SIG-M5 treated with dmso at 0.1 percent for 504 hours (cell line): ENCODE measurements around the gene MCRS1.

Experiments used
- DNase-seq: peaks from one replicate; lab custom pipeline; 2025; ENCODE audit not compliant: unreplicated experiment; lab: John Stamatoyannopoulos, UW

The MCRS1 gene

GRCh38 chr12:49556391-49557186 lies 11.4 kb downstream of the MCRS1 start:
- DNase-seq: no peak

- no peak for DNase-seq
Observed at GRCh38 chr12:49555631-49556390, 12.1 kb downstream of the MCRS1 start.

DNA sequence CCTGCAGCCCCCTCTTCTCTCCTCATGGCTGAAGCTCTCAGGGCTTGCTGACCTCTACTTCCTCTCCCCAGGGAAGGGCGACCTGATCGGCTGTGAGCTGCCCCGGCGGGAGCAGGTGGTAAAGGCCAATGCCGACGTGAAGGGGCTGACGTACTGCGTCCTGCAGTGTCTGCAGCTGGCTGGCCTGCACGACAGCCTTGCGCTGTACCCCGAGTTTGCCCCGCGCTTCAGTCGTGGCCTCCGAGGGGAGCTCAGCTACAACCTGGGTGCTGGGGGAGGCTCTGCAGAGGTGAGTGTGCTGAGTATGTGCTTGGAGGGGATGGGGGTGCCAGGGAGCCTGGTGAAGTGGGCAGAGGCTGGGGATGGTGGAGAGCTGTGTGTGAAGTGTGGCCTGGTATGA lies 13.7 kb downstream of the MCRS1 start:
- no peak for DNase-seq

DNA sequence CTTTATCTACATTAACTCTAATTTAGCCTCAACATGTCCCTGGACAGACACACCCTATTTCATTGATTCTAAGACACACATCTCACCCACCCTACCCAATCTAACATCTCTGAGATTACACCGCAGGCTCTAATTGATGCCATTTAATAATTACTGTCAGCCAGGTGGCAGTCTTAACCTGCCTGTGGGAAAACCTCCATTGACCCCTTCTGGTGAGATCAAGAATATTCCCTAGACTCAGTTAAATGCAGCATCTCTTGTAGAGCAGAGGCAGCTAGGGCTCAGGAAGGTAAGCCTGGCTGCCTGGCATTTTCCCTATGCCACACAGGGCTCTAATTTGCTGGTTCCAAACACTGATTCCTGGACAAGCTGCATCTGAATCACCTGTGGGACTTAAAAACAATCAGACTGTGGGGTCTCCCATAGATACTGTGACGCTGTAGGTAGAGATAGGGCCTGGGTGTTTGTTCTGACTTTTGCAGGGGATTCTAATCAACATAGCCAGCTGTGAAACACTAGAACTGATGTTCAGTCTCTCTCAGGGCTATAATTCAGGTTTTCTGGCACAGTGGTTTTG lies 14.3 kb downstream of the MCRS1 start:
- DNase-seq: peak; percentile 27

DNA sequence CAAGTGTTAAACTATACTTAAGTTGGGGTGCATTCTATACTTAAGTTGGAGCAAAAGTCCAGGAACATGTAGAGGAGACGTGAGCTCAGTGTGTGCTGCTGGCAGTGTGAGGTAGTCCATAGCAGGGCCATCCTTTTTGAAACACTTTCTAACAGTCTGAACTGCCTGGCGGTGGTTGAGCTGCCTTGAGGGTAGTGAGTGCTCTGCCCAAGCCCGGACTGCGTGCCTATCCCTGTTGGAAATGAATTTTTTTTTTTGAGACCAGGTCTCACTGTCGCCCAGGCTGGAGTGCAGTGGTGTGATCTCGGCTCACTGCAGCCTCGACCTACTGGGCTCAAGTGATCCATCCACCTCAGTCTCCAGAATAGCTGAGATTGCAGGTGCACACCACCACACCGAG lies 15.0 kb downstream of the MCRS1 start:
- no peak for DNase-seq

- DNase-seq: no peak
Observed at GRCh38 chr12:49552425-49552824, 15.5 kb downstream of the MCRS1 start.

GRCh38 chr12:49552014-49552413 lies 15.9 kb downstream of the MCRS1 start:
- DNase-seq: no peak

GRCh38 chr12:49550693-49551252 lies 17.2 kb downstream of the MCRS1 start:
- DNase-seq: no peak

DNA sequence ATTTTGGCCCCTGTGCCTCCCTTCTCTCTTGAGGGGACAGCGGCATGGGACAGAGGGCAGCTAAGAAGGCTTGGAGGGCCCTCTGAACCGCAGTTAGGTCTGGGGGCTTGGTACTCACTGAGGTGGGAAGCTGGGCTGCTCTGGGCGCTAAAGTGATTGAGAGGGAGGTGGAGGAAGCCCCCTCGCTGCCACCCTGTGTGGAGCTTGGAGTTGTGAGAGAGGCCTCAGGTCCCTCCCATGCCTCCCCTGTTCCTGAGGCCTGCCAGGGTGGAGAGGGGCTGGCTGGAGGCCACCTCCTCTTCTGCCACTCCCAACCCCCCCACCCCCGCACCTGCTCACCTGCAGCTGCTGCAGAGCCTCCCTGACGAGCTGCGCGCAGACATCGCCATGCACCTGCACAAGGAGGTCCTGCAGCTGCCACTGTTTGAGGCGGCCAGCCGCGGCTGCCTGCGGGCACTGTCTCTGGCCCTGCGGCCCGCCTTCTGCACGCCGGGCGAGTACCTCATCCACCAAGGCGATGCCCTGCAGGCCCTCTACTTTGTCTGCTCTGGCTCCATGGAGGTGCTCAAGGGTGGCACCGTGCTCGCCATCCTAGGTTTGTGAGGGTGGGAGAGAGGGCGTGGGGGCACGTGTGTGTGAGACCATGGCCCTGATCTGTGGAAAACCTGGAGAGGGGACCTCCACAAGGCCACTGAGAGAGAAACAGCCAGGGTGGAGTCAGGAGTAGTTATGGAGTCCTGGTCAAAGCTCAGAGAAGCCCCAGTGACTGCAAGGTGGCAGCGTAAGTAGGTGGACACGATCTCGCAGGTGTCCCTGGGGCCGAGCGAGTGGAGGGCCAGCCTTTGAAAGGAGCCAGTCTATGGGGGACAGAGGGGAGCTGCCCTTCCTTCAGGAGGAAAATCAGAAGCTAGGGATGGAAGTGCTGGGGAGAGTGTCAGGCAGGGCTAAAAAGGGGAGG lies 17.9 kb downstream of the MCRS1 start:
- no peak for DNase-seq

- DNase-seq: no peak
Observed at GRCh38 chr12:49548822-49549648, 18.9 kb downstream of the MCRS1 start.

DNA sequence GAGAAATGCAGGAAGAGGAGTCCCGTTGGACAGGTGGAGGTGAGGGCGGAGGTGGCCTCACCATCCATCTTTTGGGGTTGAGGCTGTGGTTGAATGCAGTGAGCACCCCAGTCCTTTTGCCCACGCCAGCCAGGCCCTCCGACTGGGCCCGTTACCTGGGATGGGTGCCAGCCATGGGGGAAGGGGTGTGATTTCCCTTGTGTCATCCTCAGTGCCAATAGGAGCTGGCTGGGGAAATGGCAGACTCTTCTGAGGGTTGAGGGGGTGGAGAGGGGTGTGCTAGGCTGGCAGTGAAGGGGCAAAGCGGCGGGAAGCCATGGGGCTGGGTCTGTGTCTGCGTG lies 19.5 kb downstream of the MCRS1 start:
- DNase-seq: no peak

DNA sequence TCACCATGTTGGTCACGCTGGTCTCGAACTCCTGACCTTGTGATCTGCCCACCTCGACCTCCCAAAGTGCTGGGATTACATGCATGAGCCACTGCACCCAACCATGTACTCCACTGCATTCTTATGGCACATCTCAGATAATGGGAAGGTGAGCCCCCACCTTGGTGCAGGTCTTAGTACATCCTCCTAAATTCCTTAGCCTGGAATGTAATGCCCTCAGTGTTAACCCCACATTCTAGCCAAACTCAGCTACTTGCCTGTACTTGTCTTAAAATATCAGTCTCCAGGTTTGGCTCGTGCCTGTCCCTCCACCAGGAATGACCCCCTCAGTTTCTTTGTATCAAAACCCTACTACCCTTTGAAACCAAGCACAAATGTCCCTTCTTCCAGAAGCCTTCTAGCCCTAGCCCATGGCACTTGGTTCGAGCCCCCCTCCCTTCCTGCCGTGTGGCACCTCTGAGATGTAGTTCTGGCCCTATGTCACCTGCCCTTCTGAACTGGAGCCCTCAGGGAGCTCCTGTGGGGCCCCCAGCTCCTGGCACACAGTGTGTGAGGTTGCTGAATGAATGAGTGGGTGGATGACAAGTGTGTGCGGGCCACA lies 20.8 kb downstream of the MCRS1 start:
- no peak for DNase-seq

GRCh38 chr12:49546481-49546880 lies 21.5 kb downstream of the MCRS1 start:
- DNase-seq: no peak

DNA sequence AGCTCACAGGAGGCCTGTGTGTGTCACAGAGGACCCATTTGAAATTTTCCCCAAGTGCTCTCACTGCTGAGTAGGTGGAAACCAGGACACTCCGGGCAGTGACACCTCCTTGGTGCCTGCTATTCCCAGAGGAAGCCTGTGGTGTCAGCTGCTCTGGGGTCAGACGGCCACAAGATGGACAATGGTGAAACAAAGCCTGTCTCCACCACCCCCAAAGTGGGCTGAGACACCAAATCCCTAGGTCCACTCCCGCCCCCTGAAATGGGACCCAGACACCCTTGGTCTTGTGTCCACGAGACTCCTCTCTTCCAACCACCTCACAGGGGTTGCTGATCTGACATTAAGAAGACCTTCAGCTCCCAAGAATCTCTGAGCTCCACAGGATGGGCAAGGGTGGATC lies 22.1 kb downstream of the MCRS1 start:
- DNase-seq: no peak

DNA sequence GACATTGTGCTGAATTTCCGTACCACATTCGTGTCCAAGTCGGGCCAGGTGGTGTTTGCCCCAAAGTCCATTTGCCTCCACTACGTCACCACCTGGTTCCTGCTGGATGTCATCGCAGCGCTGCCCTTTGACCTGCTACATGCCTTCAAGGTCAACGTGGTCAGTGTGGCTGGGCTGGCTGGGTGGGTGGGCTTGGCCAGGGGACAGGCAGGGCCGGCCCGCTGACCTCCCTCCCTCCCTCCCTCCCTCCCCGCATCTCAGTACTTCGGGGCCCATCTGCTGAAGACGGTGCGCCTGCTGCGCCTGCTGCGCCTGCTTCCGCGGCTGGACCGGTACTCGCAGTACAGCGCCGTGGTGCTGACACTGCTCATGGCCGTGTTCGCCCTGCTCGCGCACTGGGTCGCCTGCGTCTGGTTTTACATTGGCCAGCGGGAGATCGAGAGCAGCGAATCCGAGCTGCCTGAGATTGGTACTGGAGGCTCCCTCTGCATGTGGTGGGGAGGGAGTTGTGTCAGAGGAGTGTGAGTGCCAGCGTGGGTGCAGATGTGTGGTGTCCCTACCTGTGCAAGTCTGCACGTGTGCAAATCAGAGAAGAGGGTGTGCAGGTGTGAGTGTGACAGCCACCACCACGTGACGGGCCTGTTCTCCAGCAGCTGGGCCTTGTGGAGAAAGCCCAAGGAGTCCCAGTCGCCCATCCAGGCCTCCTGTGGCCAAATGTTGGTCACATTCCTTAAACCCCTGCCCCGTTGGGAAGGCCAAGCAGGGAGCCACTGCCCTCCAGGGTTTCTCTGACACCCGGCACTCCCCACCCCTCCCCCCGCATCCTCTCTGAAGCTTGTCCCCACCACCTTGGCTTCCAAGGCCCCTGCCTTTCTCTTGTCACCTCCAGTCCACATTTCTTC lies 23.8 kb downstream of the MCRS1 start:
- DNase-seq: no peak

- DNase-seq: no peak
Observed at GRCh38 chr12:49543221-49543913, 24.6 kb downstream of the MCRS1 start.

- no peak for DNase-seq
Observed at GRCh38 chr12:49542592-49543160, 25.3 kb downstream of the MCRS1 start.
